HCT116 (cell line): ENCODE data around the gene RBM19.

Experiments used
- CEBPB ChIP-seq: IDR thresholded peaks from 2 replicates; pipeline ENCODE4 v1.6.1; 2012; ENCODE audit warnings: low read depth
- CTCF ChIP-seq, 3 experiments: fragments of 200-600 bp in 1 of 3; sonication (generic) in 1 of 3; IDR thresholded peaks in 2 of 3; conservative IDR thresholded peaks in 1 of 3; 2 replicates each; pipeline ENCODE4 v1.5.1; 2012 to 2017; ENCODE audit warnings: low read depth in 2 of 3, low read length in 2 of 3, antibody characterized with exemption in 1 of 3, borderline replicate concordance in 1 of 3, control low read depth in 1 of 3, mild to moderate bottlenecking in 1 of 3, mixed read lengths in 1 of 3, mixed run types in 1 of 3, moderate library complexity in 1 of 3; ENCODE audit not compliant: insufficient read depth in 1 of 3
- EZH2 ChIP-seq: fragments of 200-600 bp; sonication (generic); IDR thresholded peaks from 2 replicates; pipeline ENCODE4 v1.6.1; 2017; ENCODE audit warnings: antibody characterized with exemption, mixed run types
- EZH2phosphoT487 ChIP-seq: fragments of 200-600 bp; IDR thresholded peaks from 2 replicates; pipeline ENCODE4 v1.6.1; 2018; ENCODE audit warnings: antibody characterized with exemption, borderline replicate concordance
- JUND ChIP-seq: IDR thresholded peaks from 2 replicates; pipeline ENCODE4 v1.6.1; 2012
- POLR2A ChIP-seq: IDR thresholded peaks from 2 replicates; pipeline ENCODE4 v1.7.0; 2011; ENCODE audit warnings: borderline replicate concordance; ENCODE audit not compliant: insufficient read depth, insufficient read length; ENCODE audit errors: extremely low read depth
- POLR2AphosphoS5 ChIP-seq: IDR thresholded peaks from 2 replicates; pipeline ENCODE4 v1.6.1; 2011; ENCODE audit warnings: mild to moderate bottlenecking, low read depth, low read length, moderate library complexity
- RAD21 ChIP-seq: IDR thresholded peaks from 2 replicates; pipeline ENCODE4 v1.6.1; 2012; ENCODE audit warnings: low read depth, mild to moderate bottlenecking
- SIN3A ChIP-seq: IDR thresholded peaks from 2 replicates; pipeline ENCODE4 v1.6.1; 2012; ENCODE audit warnings: low read depth
- SP1 ChIP-seq: IDR thresholded peaks from 2 replicates; pipeline ENCODE4 v1.6.1; 2012; ENCODE audit warnings: low read depth
- YY1 ChIP-seq: IDR thresholded peaks from 2 replicates; pipeline ENCODE4 v1.6.1; 2011; ENCODE audit warnings: low read length, low read depth, moderate library complexity, mild to moderate bottlenecking; ENCODE audit not compliant: insufficient replicate concordance; ENCODE audit errors: extremely low read depth
- ZFX ChIP-seq: fragments of 450-650 bp; IDR thresholded peaks from 2 replicates; pipeline ENCODE4 v1.6.1; 2017
- ZNF274 ChIP-seq: fragments of 200-500 bp; sonication (Bioruptor generic); IDR thresholded peaks from 2 replicates; pipeline ENCODE4 v1.6.1; 2014; ENCODE audit warnings: mild to moderate bottlenecking, low read depth, low read length, inconsistent platforms
- TF ChIP-seq, protein P1 (sequence below): IDR thresholded peaks from 2 replicates; pipeline ENCODE4 v1.6.1; 2012; ENCODE audit warnings: low read depth

DNA sequence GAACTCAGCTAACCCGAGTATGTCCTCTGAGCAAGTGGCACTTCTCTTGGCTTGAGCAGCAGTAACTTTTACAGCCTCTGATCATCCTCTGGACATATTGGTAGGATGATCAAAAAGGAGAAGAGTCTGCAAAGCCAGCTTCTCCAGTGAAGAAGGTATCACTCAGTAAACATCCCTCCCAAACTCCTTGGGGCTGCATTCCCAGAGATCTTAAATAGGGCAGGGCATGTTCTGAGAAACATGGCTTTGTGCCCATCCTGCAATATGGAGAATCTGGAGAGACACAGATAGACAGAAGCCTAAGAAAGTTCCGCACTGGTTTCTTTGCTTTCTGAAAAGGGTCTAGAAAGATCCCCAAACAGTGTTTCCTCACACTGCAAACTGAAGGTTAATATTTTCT is 65.4 kb downstream of the RBM19 start:
- TF ChIP-seq ZNF274 (no peak), POLR2A (no peak), CTCF (IDR thresholded peaks at IDR 0.05 in 2 of 3, conservative IDR thresholded peaks at IDR 0.05 in 1 of 3; ENCODE audit: borderline replicate concordance in 1 of 3, insufficient read depth in 1 of 3, low read depth in 2 of 3, low read length in 2 of 3) (no peak), YY1 (no peak), CEBPB (no peak), POLR2AphosphoS5 (no peak), EZH2 (no peak), ZFX (no peak), SIN3A (no peak), EZH2phosphoT487 (no peak), JUND (no peak), SP1 (no peak), RAD21 (no peak)
- TF ChIP-seq, protein P1, sequence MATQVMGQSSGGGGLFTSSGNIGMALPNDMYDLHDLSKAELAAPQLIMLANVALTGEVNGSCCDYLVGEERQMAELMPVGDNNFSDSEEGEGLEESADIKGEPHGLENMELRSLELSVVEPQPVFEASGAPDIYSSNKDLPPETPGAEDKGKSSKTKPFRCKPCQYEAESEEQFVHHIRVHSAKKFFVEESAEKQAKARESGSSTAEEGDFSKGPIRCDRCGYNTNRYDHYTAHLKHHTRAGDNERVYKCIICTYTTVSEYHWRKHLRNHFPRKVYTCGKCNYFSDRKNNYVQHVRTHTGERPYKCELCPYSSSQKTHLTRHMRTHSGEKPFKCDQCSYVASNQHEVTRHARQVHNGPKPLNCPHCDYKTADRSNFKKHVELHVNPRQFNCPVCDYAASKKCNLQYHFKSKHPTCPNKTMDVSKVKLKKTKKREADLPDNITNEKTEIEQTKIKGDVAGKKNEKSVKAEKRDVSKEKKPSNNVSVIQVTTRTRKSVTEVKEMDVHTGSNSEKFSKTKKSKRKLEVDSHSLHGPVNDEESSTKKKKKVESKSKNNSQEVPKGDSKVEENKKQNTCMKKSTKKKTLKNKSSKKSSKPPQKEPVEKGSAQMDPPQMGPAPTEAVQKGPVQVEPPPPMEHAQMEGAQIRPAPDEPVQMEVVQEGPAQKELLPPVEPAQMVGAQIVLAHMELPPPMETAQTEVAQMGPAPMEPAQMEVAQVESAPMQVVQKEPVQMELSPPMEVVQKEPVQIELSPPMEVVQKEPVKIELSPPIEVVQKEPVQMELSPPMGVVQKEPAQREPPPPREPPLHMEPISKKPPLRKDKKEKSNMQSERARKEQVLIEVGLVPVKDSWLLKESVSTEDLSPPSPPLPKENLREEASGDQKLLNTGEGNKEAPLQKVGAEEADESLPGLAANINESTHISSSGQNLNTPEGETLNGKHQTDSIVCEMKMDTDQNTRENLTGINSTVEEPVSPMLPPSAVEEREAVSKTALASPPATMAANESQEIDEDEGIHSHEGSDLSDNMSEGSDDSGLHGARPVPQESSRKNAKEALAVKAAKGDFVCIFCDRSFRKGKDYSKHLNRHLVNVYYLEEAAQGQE: no peak
